Suprapubic skin (tissue), 4 donors: ENCODE measurements around the gene CTNNA2. TPM values are rescaled to one million over a fixed set of nuclear protein-coding genes. Genes with fewer than 3 reads are reported as not detected.

Source experiments
- DNase-seq, 2 donors: peaks; one replicate each; pipeline ENCODE4 v3.0.0-alpha.2; 2019; ENCODE audit warnings: low spot score in 2 of 2
- H3K27ac ChIP-seq: fragments of 200-600 bp; sonication (generic); one replicate; pipeline ENCODE4 v1.5.1; 2019
- H3K27me3 ChIP-seq: fragments of 200-600 bp; sonication (generic); one replicate; pipeline ENCODE4 v1.5.1; 2019
- H3K36me3 ChIP-seq: fragments of 200-600 bp; sonication (generic); one replicate; pipeline ENCODE4 v1.5.1; 2019
- H3K4me1 ChIP-seq: fragments of 200-600 bp; sonication (generic); one replicate; pipeline ENCODE4 v1.5.1; 2019
- H3K4me3 ChIP-seq: fragments of 200-600 bp; sonication (generic); one replicate; pipeline ENCODE4 v1.5.1; 2019; ENCODE audit warnings: mild to moderate bottlenecking
- H3K9me3 ChIP-seq: fragments of 200-600 bp; sonication (generic); one replicate; pipeline ENCODE4 v1.5.1; 2019
- EP300 ChIP-seq: sonication (generic); formaldehyde crosslinking; IDR thresholded peaks from one replicate; pipeline ENCODE4 v1.6.1; 2017; ENCODE audit warnings: antibody characterized with exemption
- POLR2A ChIP-seq, 2 donors: fragments of 450-650 bp; IDR thresholded peaks; one replicate each; pipeline ENCODE4 v1.6.1; 2017; ENCODE audit warnings: antibody characterized with exemption in 2 of 2, mild to moderate bottlenecking in 2 of 2, moderate library complexity in 2 of 2
- POLR2AphosphoS5 ChIP-seq, 3 donors: sonication (generic); formaldehyde crosslinking; IDR thresholded peaks; one replicate each; pipeline ENCODE4 v1.6.1; 2017; ENCODE audit warnings: antibody characterized with exemption in 3 of 3
- WGBS: methylation state at CpG from one replicate; pipeline ENCODE4 v1.1.5; 2018; 5-methylcytosine and 5-hydroxymethylcytosine counted together
- total RNA-seq, 4 donors: library from RNA; depleted of rRNA; stranded (reverse); fragments of >200 nt; gene quantifications; one replicate each; pipeline ENCODE4 v1.1.0, GENCODE V29; 2016
- TF ChIP-seq, protein P1 (sequence below), 2 donors: fragments of 200-600 bp in 1 of 2; fragments of 450-650 bp in 1 of 2; sonication (generic) in 1 of 2; IDR thresholded peaks; one replicate each; pipeline ENCODE4 v1.5.1; 2016 to 2019; ENCODE audit warnings: antibody characterized with exemption in 2 of 2, mild to moderate bottlenecking in 1 of 2, moderate library complexity in 1 of 2

CTNNA2 gene
- total RNA-seq, 4 donors from 2014 or later: 0.15 to 0.21 TPM; not detected in 2

DNA sequence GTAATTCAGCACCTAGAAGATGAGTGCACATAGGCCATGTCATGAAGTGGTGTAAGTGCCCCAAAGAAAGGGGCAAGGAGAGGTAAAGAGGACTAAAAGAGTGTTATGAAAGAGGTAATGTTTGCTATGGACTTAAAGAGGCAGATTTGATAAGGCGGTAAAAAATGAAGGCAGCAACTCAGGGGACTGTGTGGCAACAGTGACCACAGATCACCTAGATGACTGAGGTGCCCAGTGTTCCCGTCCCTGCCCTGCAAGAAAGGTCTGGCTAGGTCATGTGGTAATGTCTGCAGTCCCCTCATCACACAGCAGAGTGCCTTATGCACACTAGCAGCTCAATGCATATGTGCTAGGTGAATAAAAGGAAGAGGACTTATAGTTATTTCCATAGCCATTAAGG, 434.9 kb downstream of the CTNNA2 start:
- H3K36me3 ChIP-seq: no peaks in the 10 kb centered on the region
- WGBS: 86% methylated on average over 2 of the region's 2 CpGs

DNA sequence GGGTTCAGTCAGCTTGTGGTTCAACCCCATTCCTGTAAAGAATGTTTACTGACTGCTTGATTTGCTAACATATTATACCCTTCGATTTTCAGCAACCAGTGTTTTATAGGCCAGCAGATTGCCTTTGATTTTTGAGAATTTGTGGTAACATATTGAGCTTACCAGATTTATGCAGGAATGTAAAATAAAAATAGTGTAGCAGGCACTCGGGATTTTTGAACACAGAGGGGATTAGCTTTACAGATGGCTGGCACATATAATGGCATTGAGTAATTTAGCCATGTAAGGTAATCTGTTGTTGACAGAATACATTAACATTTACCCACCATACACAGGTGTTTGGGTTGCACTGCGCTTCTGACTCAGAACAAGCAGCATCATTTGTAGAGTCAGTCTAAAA, 437.7 kb downstream of the CTNNA2 start:
- no peaks in the 10 kb centered on the region for H3K9me3 ChIP-seq
- no peak overlapping the region for H3K27ac ChIP-seq
- no peak overlapping the region for H3K4me3 ChIP-seq
- H3K4me1 ChIP-seq: no peaks in the 10 kb centered on the region
- 62% methylated on average over 3 of the region's 3 CpGs for WGBS
- TF ChIP-seq EP300: no peak
- no peak for TF ChIP-seq POLR2AphosphoS5 (IDR thresholded peaks at IDR 0.05)
- TF ChIP-seq, protein P1, sequence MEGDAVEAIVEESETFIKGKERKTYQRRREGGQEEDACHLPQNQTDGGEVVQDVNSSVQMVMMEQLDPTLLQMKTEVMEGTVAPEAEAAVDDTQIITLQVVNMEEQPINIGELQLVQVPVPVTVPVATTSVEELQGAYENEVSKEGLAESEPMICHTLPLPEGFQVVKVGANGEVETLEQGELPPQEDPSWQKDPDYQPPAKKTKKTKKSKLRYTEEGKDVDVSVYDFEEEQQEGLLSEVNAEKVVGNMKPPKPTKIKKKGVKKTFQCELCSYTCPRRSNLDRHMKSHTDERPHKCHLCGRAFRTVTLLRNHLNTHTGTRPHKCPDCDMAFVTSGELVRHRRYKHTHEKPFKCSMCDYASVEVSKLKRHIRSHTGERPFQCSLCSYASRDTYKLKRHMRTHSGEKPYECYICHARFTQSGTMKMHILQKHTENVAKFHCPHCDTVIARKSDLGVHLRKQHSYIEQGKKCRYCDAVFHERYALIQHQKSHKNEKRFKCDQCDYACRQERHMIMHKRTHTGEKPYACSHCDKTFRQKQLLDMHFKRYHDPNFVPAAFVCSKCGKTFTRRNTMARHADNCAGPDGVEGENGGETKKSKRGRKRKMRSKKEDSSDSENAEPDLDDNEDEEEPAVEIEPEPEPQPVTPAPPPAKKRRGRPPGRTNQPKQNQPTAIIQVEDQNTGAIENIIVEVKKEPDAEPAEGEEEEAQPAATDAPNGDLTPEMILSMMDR (IDR thresholded peaks at IDR 0.05): no peak
- no peak for TF ChIP-seq POLR2A (IDR thresholded peaks at IDR 0.05)
- H3K27me3 ChIP-seq: no peaks in the 10 kb centered on the region
- no peaks in the 10 kb centered on the region for H3K36me3 ChIP-seq
- no peak for DNase-seq

More for the DNA sequence above, 434.9 kb downstream of the CTNNA2 start:
- H3K4me1 ChIP-seq: no peaks in the 10 kb centered on the region
- no peak overlapping the region for H3K4me3 ChIP-seq
- no peak for TF ChIP-seq POLR2AphosphoS5 (IDR thresholded peaks at IDR 0.05)
- no peak for TF ChIP-seq EP300
- TF ChIP-seq, protein P1 (IDR thresholded peaks at IDR 0.05): no peak
- no peak for TF ChIP-seq POLR2A (IDR thresholded peaks at IDR 0.05)
- H3K27me3 ChIP-seq: no peaks in the 10 kb centered on the region
- no peaks in the 10 kb centered on the region for H3K9me3 ChIP-seq
- H3K27ac ChIP-seq: no peak overlapping the region
- DNase-seq: no peak

DNA sequence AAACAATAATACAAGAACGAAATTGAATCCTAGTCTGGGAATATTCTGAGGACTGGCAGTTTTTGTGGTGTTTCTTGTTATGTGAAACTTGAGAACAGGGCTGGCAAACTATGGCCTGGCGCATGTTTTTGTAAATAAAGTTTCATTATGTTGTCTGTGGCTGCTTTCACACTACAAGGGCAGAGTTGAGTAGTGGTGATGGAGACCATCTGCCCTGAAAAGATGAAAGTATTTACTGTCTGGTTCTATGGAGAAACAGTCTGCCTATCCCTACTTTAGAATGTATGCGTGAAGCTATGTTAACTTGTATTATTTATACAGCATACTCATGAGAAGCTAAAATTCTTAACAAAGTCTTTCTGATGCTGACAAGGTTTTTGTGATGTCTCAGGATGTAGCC, 439.8 kb downstream of the CTNNA2 start:
- no peaks in the 10 kb centered on the region for H3K9me3 ChIP-seq
- TF ChIP-seq EP300: no peak
- TF ChIP-seq POLR2AphosphoS5 (IDR thresholded peaks at IDR 0.05): no peak
- no peak for TF ChIP-seq POLR2A (IDR thresholded peaks at IDR 0.05)
- no peak for DNase-seq
- no peaks in the 10 kb centered on the region for H3K36me3 ChIP-seq
- H3K4me3 ChIP-seq: no peak overlapping the region
- 49% methylated on average over 3 of the region's 3 CpGs for WGBS
- no peaks in the 10 kb centered on the region for H3K4me1 ChIP-seq
- H3K27me3 ChIP-seq: no peaks in the 10 kb centered on the region
- H3K27ac ChIP-seq: no peak overlapping the region

DNA sequence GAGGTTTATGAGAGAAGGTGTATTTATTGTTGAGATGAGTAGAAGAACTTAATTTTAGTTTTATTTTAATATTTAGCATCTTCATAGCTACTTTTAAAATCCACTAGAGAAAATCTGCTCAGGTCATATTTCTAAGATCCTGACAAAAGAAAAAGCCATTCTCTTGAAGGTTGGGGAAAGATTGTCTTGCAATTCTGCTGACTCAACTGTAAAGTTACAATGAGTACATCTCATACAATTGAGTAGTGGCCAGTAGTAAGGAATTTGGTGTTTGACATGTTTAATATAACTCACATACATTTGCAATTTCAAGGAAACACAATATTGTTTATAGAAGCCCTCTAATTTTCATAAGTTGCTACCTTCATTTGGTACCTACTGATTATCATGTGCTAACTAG, 447.2 kb downstream of the CTNNA2 start:
- TF ChIP-seq POLR2A (IDR thresholded peaks at IDR 0.05) (no peak), POLR2AphosphoS5 (IDR thresholded peaks at IDR 0.05) (no peak)
- TF ChIP-seq, protein P1 (IDR thresholded peaks at IDR 0.05): no peak
- H3K27me3 ChIP-seq: no peaks in the 10 kb centered on the region
- no peak overlapping the region for H3K4me3 ChIP-seq
- DNase-seq: no peak
- H3K4me1 ChIP-seq: no peaks in the 10 kb centered on the region
- H3K27ac ChIP-seq: no peak overlapping the region
- no peaks in the 10 kb centered on the region for H3K9me3 ChIP-seq
- no peaks in the 10 kb centered on the region for H3K36me3 ChIP-seq

DNA sequence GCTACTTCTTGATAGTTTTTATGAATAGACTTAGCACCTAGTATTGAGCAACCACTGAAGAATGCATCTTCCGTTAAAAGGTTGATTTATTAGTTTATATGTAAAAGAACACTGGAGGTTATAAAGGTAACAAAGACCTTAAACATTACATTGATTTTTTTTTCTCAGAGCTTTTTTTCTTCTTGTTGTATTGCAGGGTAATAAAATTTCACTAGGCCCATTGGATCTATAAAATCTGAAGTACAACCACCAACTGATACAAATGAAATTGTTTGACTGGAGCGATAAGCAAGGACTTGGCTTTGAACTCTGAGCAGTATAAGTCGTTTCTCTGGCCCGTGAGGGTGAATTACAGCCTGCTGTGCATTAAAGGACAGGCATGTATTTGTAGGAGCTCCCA, 447.7 kb downstream of the CTNNA2 start:
- no peak overlapping the region for H3K4me3 ChIP-seq
- TF ChIP-seq EP300: no peak
- TF ChIP-seq, protein P1 (IDR thresholded peaks at IDR 0.05): no peak
- TF ChIP-seq POLR2A (IDR thresholded peaks at IDR 0.05): no peak
- TF ChIP-seq POLR2AphosphoS5 (IDR thresholded peaks at IDR 0.05): no peak
- WGBS: 49% methylated on average over 4 of the region's 4 CpGs
- H3K4me1 ChIP-seq: no peaks in the 10 kb centered on the region
- H3K27me3 ChIP-seq: no peaks in the 10 kb centered on the region
- H3K27ac ChIP-seq: no peak overlapping the region
- no peak for DNase-seq
- H3K36me3 ChIP-seq: no peaks in the 10 kb centered on the region
- no peaks in the 10 kb centered on the region for H3K9me3 ChIP-seq

DNA sequence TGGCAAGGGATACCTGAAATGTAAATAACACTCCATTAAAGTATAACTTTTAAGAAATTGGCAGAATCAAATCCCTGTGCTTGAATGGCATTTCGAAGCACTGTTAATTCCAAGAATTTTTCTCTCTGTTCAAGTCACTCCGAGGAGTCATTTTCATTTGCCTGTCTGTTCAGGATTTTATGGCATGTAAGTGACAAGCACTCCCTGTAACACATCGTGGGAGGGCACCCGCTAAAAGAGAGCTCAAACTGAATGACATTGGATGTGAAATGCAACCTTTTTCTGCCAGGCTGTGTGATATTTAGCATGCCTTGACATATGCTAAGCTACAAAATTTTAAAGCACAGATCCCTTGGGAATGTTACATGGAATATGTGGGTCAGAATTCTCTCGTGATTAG, 452.1 kb downstream of the CTNNA2 start:
- Histone ChIP-seq H3K36me3 (no peaks in the 10 kb centered on the region), H3K4me1 (no peaks in the 10 kb centered on the region), H3K4me3 (no peak overlapping the region), H3K9me3 (no peaks in the 10 kb centered on the region), H3K27me3 (no peaks in the 10 kb centered on the region), H3K27ac (no peak overlapping the region)
- 42% methylated on average over 5 of the region's 5 CpGs for WGBS
- DNase-seq: no peak
- TF ChIP-seq, protein P1 (IDR thresholded peaks at IDR 0.05): no peak
- TF ChIP-seq EP300 (no peak), POLR2AphosphoS5 (IDR thresholded peaks at IDR 0.05) (no peak), POLR2A (IDR thresholded peaks at IDR 0.05) (no peak)
